ENCODE results near the gene GRB10. TPM values are rescaled to one million over a fixed set of nuclear protein-coding genes. Genes with fewer than 3 reads are reported as not detected.

Gene GRB10
- total RNA-seq, 2 experiments from 2014 or later = 5.9 to 8.4 TPM

DNA sequence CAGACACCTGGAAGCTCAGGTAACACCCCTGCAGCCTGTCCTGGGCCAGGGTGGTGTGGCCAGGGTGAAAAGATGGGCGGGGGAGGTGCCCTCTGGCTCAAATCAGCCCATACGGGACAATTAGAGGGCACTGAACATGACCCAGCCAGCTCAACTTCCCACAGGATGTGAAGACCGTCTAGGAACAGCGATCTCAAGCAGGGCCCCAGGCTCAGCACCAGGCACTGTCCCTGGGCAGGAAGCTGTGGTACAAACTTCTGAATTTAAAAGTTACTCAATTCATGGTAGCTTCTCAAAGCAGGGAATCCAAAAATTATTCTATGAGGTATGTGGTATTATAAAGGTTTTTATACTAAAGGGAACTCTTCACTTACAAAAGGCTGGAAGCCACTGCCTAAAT, 5.1 kb upstream of the GRB10 start:
- Histone ChIP-seq H3K4me3 (ENCODE audit: low read length) (no peak overlapping the region), H3K36me3 (ENCODE audit: insufficient read depth, low read length) (no peaks in the 10 kb centered on the region), H3K4me1 (ENCODE audit: insufficient read depth, low read length) (peaks cover 22% of the 10 kb centered on the region), H3K9me3 (ENCODE audit: control insufficient read depth in 1 of 2, insufficient read depth in 1 of 2, low read length in 2 of 2) (peaks cover 4 to 21% of the 10 kb centered on the region in 2 experiments), H3K27me3 (ENCODE audit: control insufficient read depth in 1 of 2, insufficient read depth in 2 of 2, low read length in 2 of 2) (peaks cover 15 to 29% of the 10 kb centered on the region in 2 experiments), H3K27ac (ENCODE audit: low read depth in 1 of 2, low read length in 2 of 2) (no peak overlapping the region)
- intact Hi-C loops (cut with DNase I, micrococcal nuclease) = loop anchor here in 1 of 2 experiments (5.0 kb wide), 1 partner anchor 41 kb away; no protein-coding TSS in a partner anchor
- Mint-ChIP-seq H3K4me1 (ENCODE audit: low read depth) (peaks cover 18% of the 10 kb centered on the region), H3K36me3 (ENCODE audit: low read depth) (no peaks in the 10 kb centered on the region), H3K4me3 (no peak overlapping the region), H3K27ac (no peak overlapping the region), H3K27me3 (peaks cover 68% of the 10 kb centered on the region), H3K9me3 (peaks cover 8% of the 10 kb centered on the region)
- DNase-seq (no peak), ATAC-seq (ENCODE audit: poor library complexity) (no peak)
- ChIA-PET POLR2A (no interaction called here), CTCF (no interaction called here)
- TF ChIP-seq, protein P1, sequence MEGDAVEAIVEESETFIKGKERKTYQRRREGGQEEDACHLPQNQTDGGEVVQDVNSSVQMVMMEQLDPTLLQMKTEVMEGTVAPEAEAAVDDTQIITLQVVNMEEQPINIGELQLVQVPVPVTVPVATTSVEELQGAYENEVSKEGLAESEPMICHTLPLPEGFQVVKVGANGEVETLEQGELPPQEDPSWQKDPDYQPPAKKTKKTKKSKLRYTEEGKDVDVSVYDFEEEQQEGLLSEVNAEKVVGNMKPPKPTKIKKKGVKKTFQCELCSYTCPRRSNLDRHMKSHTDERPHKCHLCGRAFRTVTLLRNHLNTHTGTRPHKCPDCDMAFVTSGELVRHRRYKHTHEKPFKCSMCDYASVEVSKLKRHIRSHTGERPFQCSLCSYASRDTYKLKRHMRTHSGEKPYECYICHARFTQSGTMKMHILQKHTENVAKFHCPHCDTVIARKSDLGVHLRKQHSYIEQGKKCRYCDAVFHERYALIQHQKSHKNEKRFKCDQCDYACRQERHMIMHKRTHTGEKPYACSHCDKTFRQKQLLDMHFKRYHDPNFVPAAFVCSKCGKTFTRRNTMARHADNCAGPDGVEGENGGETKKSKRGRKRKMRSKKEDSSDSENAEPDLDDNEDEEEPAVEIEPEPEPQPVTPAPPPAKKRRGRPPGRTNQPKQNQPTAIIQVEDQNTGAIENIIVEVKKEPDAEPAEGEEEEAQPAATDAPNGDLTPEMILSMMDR (IDR thresholded peaks at IDR 0.05) = no peak

DNA sequence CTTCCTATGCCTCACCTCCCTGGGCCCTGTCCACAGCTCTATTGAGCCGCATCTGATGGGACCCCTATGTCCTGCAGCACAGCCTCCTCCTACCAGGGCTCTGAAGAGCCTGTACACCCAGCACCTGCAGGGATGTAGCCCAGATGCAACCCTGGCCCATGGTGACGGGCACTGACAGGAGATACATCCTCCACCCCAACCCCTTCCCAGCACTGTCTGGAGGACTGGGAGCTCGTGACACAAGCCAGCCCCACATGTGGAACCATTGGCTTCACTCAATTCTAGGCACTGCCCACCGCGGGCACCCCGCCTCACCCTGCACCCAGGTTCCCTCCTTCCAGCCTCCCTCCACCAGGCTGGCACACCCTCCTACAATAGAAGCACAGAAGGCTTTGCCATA, 2.6 kb upstream of the GRB10 start:
- Histone ChIP-seq H3K9me3 (ENCODE audit: control insufficient read depth in 1 of 2, insufficient read depth in 1 of 2, low read length in 2 of 2) (peaks cover 4 to 23% of the 10 kb centered on the region in 2 experiments), H3K4me1 (ENCODE audit: insufficient read depth, low read length) (peaks cover 23% of the 10 kb centered on the region), H3K4me3 (ENCODE audit: low read length) (no peak overlapping the region), H3K27me3 (ENCODE audit: control insufficient read depth in 1 of 2, insufficient read depth in 2 of 2, low read length in 2 of 2) (peaks cover 0 to 14% of the 10 kb centered on the region in 2 experiments), H3K27ac (ENCODE audit: low read depth in 1 of 2, low read length in 2 of 2) (no peak overlapping the region), H3K36me3 (ENCODE audit: insufficient read depth, low read length) (no peaks in the 10 kb centered on the region)
- POLR2A ChIA-PET = no interaction called here
- intact Hi-C loops (cut with DNase I, micrococcal nuclease) = loop anchor here in 1 of 2 experiments (5.0 kb wide), 1 partner anchor 38 kb away; no protein-coding TSS in a partner anchor
- TF ChIP-seq, protein P1 (IDR thresholded peaks at IDR 0.05) = no peak
- ATAC-seq (ENCODE audit: poor library complexity) (no peak), DNase-seq (no peak)
- Mint-ChIP-seq H3K36me3 (ENCODE audit: low read depth) (no peaks in the 10 kb centered on the region), H3K9me3 (peaks cover 8% of the 10 kb centered on the region), H3K4me3 (no peak overlapping the region), H3K27me3 (peaks cover 63% of the 10 kb centered on the region), H3K4me1 (ENCODE audit: low read depth) (peaks cover 20% of the 10 kb centered on the region), H3K27ac (no peak overlapping the region)
- CTCF ChIA-PET = no interaction called here

DNA sequence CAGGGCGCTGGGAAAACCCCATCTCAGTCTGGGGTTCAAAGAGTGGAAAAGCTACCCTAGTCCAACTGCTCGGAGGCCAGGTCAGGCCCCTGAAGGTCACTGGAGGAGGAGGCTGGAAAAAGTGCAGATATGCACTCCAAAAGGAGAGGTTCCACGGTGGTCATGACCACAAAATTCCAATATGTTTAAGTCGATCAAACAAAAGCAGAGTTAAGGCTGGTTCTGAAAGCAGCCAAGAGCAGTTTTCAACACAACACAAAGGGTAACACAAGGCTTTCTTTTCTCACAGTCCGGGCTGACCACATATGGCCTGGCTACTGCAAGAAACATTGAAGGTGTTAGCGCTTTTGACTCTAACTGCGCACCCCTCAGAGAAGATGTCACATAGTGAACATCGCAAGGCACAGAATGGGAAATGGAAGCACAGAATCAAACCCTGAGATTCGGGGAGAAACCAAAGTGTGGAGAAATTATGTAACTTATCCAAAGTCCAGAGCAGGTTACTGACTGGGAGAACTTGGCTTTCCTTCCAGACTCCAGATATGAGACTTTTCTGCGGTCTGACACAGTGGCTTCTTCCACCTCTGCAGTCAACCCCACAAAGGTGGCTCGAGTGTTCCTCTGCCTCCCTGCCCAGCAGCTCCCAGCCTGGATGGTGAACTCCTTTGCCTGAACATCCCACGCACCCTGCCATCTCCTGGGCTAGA, 1.3 kb upstream of the GRB10 start:
- intact Hi-C loops (cut with DNase I, micrococcal nuclease) = loop anchor here in 1 of 2 experiments (5.0 kb wide), 1 partner anchor 42 kb away; no protein-coding TSS in a partner anchor
- ChIA-PET POLR2A (no interaction called here), CTCF (no interaction called here)
- Histone ChIP-seq H3K9me3 (ENCODE audit: control insufficient read depth in 1 of 2, insufficient read depth in 1 of 2, low read length in 2 of 2) (peaks cover 4 to 23% of the 10 kb centered on the region in 2 experiments), H3K4me3 (ENCODE audit: low read length) (no peak overlapping the region), H3K27ac (ENCODE audit: low read depth in 1 of 2, low read length in 2 of 2) (no peak overlapping the region), H3K4me1 (ENCODE audit: insufficient read depth, low read length) (peaks cover 23% of the 10 kb centered on the region), H3K36me3 (ENCODE audit: insufficient read depth, low read length) (no peaks in the 10 kb centered on the region), H3K27me3 (ENCODE audit: control insufficient read depth in 1 of 2, insufficient read depth in 2 of 2, low read length in 2 of 2) (peaks cover 0 to 10% of the 10 kb centered on the region in 2 experiments)
- DNase-seq (no peak), ATAC-seq (ENCODE audit: poor library complexity) (no peak)
- Mint-ChIP-seq H3K27ac (no peak overlapping the region), H3K4me3 (peak overlapping the region; percentile 55), H3K36me3 (ENCODE audit: low read depth) (no peaks in the 10 kb centered on the region), H3K27me3 (peaks cover 56% of the 10 kb centered on the region), H3K9me3 (peaks cover 5% of the 10 kb centered on the region), H3K4me1 (ENCODE audit: low read depth) (peaks cover 20% of the 10 kb centered on the region)
- TF ChIP-seq, protein P1 (IDR thresholded peaks at IDR 0.05) = no peak
